ENCODE results near the gene TMEM219. TPM values are rescaled to one million over a fixed set of nuclear protein-coding genes. Genes with fewer than 3 reads are reported as not detected.

Gene TMEM219
- total and polyA plus RNA-seq, 2 of the 8 experiments (the other 6 are each of a cell fraction or from before 2014, with no cell fraction given) = 60.2 to 116 TPM

GRCh38 chr16:29995324-29995910 is 33.5 kb downstream of the TMEM219 start, which contains the start of gene HIRIP3 (continued):
- no peak for TF ChIP-seq CTBP2 (IDR thresholded peaks at IDR 0.05; ENCODE audit: borderline replicate concordance, insufficient read depth, insufficient read length, low read length)
- no peak for TF ChIP-seq JUN (IDR thresholded peaks at IDR 0.05; ENCODE audit: low read depth, low read length)
- peak in 1 of 2 experiments; percentile 80; a peak in 3 of 4 replicates for TF ChIP-seq SIN3A (conservative IDR thresholded peaks at IDR 0.05 in 1 of 2, IDR thresholded peaks at IDR 0.05 in 1 of 2; ENCODE audit: low read depth in 1 of 2, low read length in 2 of 2)
- peak; percentile 79; the same call in 1 of the 2 replicates for TF ChIP-seq POLR2AphosphoS5 (IDR thresholded peaks at IDR 0.05; ENCODE audit: low read depth, low read length)
- no peak for TF ChIP-seq SUZ12 (IDR thresholded peaks at IDR 0.05; ENCODE audit: low read length)
- TF ChIP-seq CREB1 (IDR thresholded peaks at IDR 0.05) = no peak
- TF ChIP-seq CHD7 (IDR thresholded peaks at IDR 0.05; ENCODE audit: insufficient replicate concordance, low read length) = no peak
- no peak; the same call in 1 of the 2 replicates for TF ChIP-seq ATF2 (IDR thresholded peaks at IDR 0.05; ENCODE audit: low read length)

Measured in H1 (cell line).